ENCODE data around the gene CHST9. TPM values are rescaled to one million over a fixed set of nuclear protein-coding genes. Genes with fewer than 3 reads are reported as not detected.

Gene CHST9
- total and polyA plus RNA-seq, 2 of the 4 experiments (the other 2 are of a cell fraction) = not detected

- no peak overlapping the region for H3K9ac ChIP-seq (ENCODE audit: low read depth, low read length)
- intact Hi-C loops (cut with micrococcal nuclease) = no loop called here
- CTCF ChIA-PET = no interaction called here
These were observed 6.7 kb downstream of the CHST9 start for GRCh38 chr18:27178424-27178823.

More at GRCh38 chr18:27178424-27178823, 6.7 kb downstream of the CHST9 start:
- DNase-seq (no peak), ATAC-seq (ENCODE audit: low read depth) (no peak)
- Histone ChIP-seq H3K4me3 (ENCODE audit: insufficient read depth, low read depth, low read length) (no peak overlapping the region), H2BK5ac (ENCODE audit: low read depth, low read length, poor library complexity, severe bottlenecking) (no peak overlapping the region), H4K5ac (ENCODE audit: low read depth, low read length) (no peak overlapping the region), H2AK5ac (ENCODE audit: low read depth, low read length) (no peak overlapping the region), H4K8ac (ENCODE audit: low read depth in 2 of 2, low read length in 2 of 2) (no peak overlapping the region), H3K4me1 (ENCODE audit: control insufficient read depth, insufficient read depth, low read length) (no peaks in the 10 kb centered on the region), H3K27ac (ENCODE audit: insufficient read depth, low read length) (no peak overlapping the region), H2BK20ac (ENCODE audit: low read depth, low read length) (no peak overlapping the region), H3K36me3 (ENCODE audit: control insufficient read depth, insufficient read depth, low read length) (no peaks in the 10 kb centered on the region), H3K4me2 (ENCODE audit: low read depth, low read length) (no peak overlapping the region), H3K18ac (ENCODE audit: low read depth, low read length) (no peak overlapping the region), H3K4ac (ENCODE audit: low read depth, low read length) (no peak overlapping the region), H3K9me1 (ENCODE audit: insufficient read depth, low read length) (no peaks in the 10 kb centered on the region), H3K9me3 (ENCODE audit: control insufficient read depth, insufficient read depth, low read length) (no peaks in the 10 kb centered on the region), H4K20me1 (ENCODE audit: insufficient read depth, low read length) (no peaks in the 10 kb centered on the region), H2AK9ac (replicated peaks; ENCODE audit: low read depth, low read length, poor library complexity) (no peak overlapping the region), H2BK120ac (ENCODE audit: low read depth, low read length) (no peak overlapping the region), H3K14ac (replicated peaks; ENCODE audit: low read depth, low read length) (no peak overlapping the region), H3K27me3 (ENCODE audit: control insufficient read depth, insufficient read depth, low read length) (no peaks in the 10 kb centered on the region), H3K56ac (ENCODE audit: extremely low read depth, insufficient read depth, low read length) (no peak overlapping the region), H3K79me1 (ENCODE audit: low read depth in 1 of 2, low read length in 2 of 2) (no peaks in the 10 kb centered on the region), H4K91ac (ENCODE audit: insufficient read depth, low read depth, low read length) (no peak overlapping the region), H2AFZ (replicated peaks; ENCODE audit: low read length, poor library complexity) (no peak overlapping the region), H2BK15ac (ENCODE audit: low read depth, low read length) (no peak overlapping the region), H3K23ac (ENCODE audit: low read depth, low read length) (no peak overlapping the region)
- in situ Hi-C loops (cut with MboI; ENCODE audit: low sequenced_read_pairs) (no loop called here), dilution Hi-C loops (cut with HindIII; ENCODE audit: low sequenced_read_pairs, unreplicated experiment) (no loop called here)
- POLR2A ChIA-PET (ENCODE audit: unreplicated experiment) = no interaction called here
- TF ChIP-seq SMC3 (IDR thresholded peaks at IDR 0.05; ENCODE audit: low read depth, low read length) (no peak), BHLHE40 (IDR thresholded peaks at IDR 0.05; ENCODE audit: low read depth, low read length) (no peak), MXI1 (IDR thresholded peaks at IDR 0.05; ENCODE audit: borderline replicate concordance, low read depth, low read length) (no peak), RFX5 (IDR thresholded peaks at IDR 0.05; ENCODE audit: low read depth, low read length) (no peak), ELK1 (IDR thresholded peaks at IDR 0.05; ENCODE audit: borderline replicate concordance, low read depth, low read length) (no peak), RAD21 (IDR thresholded peaks at IDR 0.05; ENCODE audit: low read length) (no peak), MAZ (IDR thresholded peaks at IDR 0.05; ENCODE audit: borderline replicate concordance, low read depth, low read length) (no peak), NFE2L2 (IDR thresholded peaks at IDR 0.05; ENCODE audit: low read depth, low read length) (no peak), CHD1 (IDR thresholded peaks at IDR 0.05; ENCODE audit: low read depth, low read length) (no peak), RCOR1 (IDR thresholded peaks at IDR 0.05; ENCODE audit: insufficient replicate concordance, low read length) (no peak), POLR2A (IDR thresholded peaks at IDR 0.05; ENCODE audit: low read depth, low read length) (no peak), MAFK (IDR thresholded peaks at IDR 0.05; ENCODE audit: low read depth, low read length) (no peak), FOS (IDR thresholded peaks at IDR 0.05; ENCODE audit: low read depth, low read length) (no peak)
- TF ChIP-seq, protein P1, sequence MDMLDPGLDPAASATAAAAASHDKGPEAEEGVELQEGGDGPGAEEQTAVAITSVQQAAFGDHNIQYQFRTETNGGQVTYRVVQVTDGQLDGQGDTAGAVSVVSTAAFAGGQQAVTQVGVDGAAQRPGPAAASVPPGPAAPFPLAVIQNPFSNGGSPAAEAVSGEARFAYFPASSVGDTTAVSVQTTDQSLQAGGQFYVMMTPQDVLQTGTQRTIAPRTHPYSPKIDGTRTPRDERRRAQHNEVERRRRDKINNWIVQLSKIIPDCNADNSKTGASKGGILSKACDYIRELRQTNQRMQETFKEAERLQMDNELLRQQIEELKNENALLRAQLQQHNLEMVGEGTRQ (IDR thresholded peaks at IDR 0.05; ENCODE audit: low read depth, low read length) = no peak
- TF ChIP-seq, protein P2, sequence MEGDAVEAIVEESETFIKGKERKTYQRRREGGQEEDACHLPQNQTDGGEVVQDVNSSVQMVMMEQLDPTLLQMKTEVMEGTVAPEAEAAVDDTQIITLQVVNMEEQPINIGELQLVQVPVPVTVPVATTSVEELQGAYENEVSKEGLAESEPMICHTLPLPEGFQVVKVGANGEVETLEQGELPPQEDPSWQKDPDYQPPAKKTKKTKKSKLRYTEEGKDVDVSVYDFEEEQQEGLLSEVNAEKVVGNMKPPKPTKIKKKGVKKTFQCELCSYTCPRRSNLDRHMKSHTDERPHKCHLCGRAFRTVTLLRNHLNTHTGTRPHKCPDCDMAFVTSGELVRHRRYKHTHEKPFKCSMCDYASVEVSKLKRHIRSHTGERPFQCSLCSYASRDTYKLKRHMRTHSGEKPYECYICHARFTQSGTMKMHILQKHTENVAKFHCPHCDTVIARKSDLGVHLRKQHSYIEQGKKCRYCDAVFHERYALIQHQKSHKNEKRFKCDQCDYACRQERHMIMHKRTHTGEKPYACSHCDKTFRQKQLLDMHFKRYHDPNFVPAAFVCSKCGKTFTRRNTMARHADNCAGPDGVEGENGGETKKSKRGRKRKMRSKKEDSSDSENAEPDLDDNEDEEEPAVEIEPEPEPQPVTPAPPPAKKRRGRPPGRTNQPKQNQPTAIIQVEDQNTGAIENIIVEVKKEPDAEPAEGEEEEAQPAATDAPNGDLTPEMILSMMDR (conservative IDR thresholded peaks at IDR 0.05; ENCODE audit: low read depth, low read length) = no peak
- BruUV-seq (replicated peaks) = no TSS peak

Measured in IMR-90 (cell line).